Dendritic cell treated with granulocyte-macrophage colony-stimulating factor and Interleukin-4, amounts not matched to agents 40 ng/mL and 50 ng/mL, for 4 days (primary cell): Measurements from ENCODE around the gene PLXDC2.
A peak's percentile ranks its signal among the peaks of the same experiment; 100 is the strongest.

ENCODE experiments used
- H3K27ac Mint-ChIP-seq: one replicate; pipeline ENCODE4 v1.8.0; 2022; ENCODE audit warnings: mild to moderate bottlenecking, mixed read lengths
- H3K27me3 Mint-ChIP-seq: one replicate; pipeline ENCODE4 v1.8.0; 2022; ENCODE audit warnings: mild to moderate bottlenecking, mixed read lengths
- H3K36me3 Mint-ChIP-seq: one replicate; pipeline ENCODE4 v1.8.0; 2022; ENCODE audit warnings: low read depth, mixed read lengths
- H3K4me1 Mint-ChIP-seq: one replicate; pipeline ENCODE4 v1.8.0; 2022; ENCODE audit warnings: low read depth, mixed read lengths
- H3K4me3 Mint-ChIP-seq: one replicate; pipeline ENCODE4 v1.8.0; 2022; ENCODE audit warnings: mild to moderate bottlenecking, moderate library complexity, mixed read lengths
- H3K9me3 Mint-ChIP-seq: one replicate; pipeline ENCODE4 v1.8.0; 2022; ENCODE audit warnings: mixed read lengths
- intact Hi-C: fragments of 100-400 bp; cut with micrococcal nuclease; formaldehyde crosslinking; loops from one replicate; pipeline ENCODE4 v1.15.0; 2022

Gene PLXDC2

DNA sequence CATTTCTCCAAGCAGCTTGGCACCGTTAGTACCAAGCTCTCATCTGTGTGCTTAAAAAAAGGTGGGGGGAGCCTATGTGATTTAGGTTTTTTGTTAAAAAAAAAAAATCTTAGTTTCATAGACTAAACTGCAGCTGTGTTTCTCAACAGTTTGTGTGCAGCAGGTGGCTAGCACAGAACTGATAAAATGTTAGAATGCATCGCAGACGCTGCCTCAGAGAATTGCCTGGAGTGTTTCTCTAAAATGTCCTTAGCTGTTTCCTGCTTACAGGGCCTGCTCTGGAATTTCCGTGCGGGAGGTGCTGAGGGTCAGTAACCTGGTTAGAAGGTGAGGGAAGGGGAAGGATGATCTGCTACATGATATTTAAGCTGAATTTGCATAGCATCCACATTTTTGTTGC lies 268.9 kb downstream of the PLXDC2 start:
- Mint-ChIP-seq H3K4me3 (no peak overlapping the region), H3K9me3 (no peaks in the 10 kb centered on the region)

DNA sequence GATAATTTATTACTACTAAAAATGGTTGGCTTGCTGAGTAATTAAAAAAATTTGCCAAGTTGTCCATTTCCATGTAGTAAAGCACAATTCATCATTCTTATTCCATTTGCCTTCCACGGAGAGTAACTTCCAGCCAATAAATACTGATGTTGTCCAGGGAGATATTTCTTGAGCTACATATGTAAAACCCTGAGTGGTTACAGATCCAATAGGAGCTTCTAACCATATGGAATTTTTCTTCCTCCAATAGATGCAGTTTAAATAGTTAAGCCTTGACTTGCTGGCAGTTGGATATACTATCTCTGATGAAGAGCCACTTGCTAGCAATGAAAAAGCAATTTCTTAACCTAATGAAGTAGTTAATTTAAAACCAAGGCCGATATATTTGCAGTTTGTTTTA lies 271.1 kb downstream of the PLXDC2 start:
- Mint-ChIP-seq H3K4me1 (peaks cover 13% of the 10 kb centered on the region), H3K4me3 (no peak overlapping the region), H3K36me3 (peaks cover 28% of the 10 kb centered on the region), H3K27me3 (no peaks in the 10 kb centered on the region), H3K9me3 (peaks cover 12% of the 10 kb centered on the region), H3K27ac (no peak overlapping the region)
- intact Hi-C loops: no loop called here

More for the DNA sequence above, 268.9 kb downstream of the PLXDC2 start:
- no peaks in the 10 kb centered on the region for H3K27me3 Mint-ChIP-seq
- H3K27ac Mint-ChIP-seq: no peak overlapping the region
- H3K4me1 Mint-ChIP-seq: peaks cover 16% of the 10 kb centered on the region
- H3K36me3 Mint-ChIP-seq: peaks cover 24% of the 10 kb centered on the region
- intact Hi-C loops: no loop called here

DNA sequence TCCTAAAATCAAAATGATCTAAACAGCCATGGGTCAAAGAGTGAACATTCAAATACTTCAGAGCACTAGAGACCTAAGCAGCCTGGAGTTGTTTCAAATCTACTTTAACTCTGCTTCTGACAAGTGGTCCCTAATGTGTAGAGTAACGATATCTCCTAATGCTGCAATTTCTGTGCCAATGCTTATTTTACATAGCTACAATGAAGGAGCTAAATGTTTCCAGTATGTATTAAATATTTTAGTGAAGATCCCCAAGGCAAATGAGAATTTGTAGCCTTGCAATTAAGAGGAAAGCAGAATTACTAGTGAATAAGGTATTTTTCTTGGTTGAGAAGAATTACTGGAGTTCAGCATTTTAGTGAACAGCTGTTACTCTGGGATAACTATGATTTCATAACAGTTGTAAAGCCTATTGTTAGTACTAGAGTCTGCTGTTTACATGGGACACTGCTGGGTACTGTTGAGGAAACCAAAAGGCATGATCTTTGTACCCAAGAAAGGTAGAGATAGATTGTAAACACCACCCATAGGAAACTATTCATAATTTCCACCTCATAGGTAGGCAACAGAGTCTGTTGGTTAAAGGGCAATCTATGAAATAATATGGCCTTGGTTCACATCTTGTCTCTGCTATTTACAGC lies 271.9 kb downstream of the PLXDC2 start:
- peaks cover 34% of the 10 kb centered on the region for H3K36me3 Mint-ChIP-seq
- H3K27ac Mint-ChIP-seq: no peak overlapping the region
- peaks cover 13% of the 10 kb centered on the region for H3K4me1 Mint-ChIP-seq
- peaks cover 19% of the 10 kb centered on the region for H3K9me3 Mint-ChIP-seq
- intact Hi-C loops: no loop called here
- no peak overlapping the region for H3K4me3 Mint-ChIP-seq
- H3K27me3 Mint-ChIP-seq: no peaks in the 10 kb centered on the region

DNA sequence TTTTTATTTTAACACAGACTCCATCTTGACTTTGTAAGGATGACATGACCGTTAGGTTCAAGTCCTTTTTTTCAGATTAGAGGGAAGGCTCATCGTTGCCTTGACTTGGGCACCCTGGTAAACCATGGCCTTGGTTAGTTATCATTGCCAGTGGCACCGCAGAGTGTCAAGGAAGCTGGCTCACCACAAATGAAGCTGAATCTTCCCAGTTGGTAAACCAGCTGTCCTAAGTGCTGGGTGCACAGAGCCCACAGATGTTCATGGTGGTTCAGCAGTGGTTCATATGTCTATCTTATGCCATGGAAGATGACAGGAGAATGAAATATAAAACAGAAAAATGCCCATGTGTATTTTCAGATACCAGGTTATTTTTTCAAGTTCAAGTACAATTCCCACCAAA lies 273.6 kb downstream of the PLXDC2 start:
- H3K36me3 Mint-ChIP-seq: peaks cover 34% of the 10 kb centered on the region
- intact Hi-C loops: no loop called here
- peaks cover 19% of the 10 kb centered on the region for H3K9me3 Mint-ChIP-seq
- no peak overlapping the region for H3K4me3 Mint-ChIP-seq
- H3K27ac Mint-ChIP-seq: no peak overlapping the region
- H3K27me3 Mint-ChIP-seq: no peaks in the 10 kb centered on the region
- peaks cover 13% of the 10 kb centered on the region for H3K4me1 Mint-ChIP-seq

DNA sequence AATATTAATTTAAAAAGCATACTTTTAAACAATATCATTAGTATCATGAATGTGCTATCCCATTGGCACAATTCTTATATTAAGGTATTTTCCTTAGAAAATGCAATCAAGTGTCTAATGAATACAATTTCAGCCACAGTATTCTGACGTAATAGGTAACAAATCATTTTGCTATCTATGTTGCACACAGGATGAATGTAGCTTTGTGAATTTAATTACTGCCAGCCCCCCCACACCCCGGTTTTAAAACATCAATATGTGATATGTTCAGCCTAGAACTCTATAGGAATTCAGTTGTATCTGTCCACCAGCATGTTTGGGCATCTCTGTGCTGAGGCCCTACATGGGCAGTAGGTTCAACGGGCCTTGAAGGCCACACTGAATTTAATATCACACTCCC lies 274.6 kb downstream of the PLXDC2 start:
- intact Hi-C loops: no loop called here
- peaks cover 34% of the 10 kb centered on the region for H3K36me3 Mint-ChIP-seq
- H3K4me1 Mint-ChIP-seq: peaks cover 19% of the 10 kb centered on the region
- H3K27ac Mint-ChIP-seq: peak overlapping the region; percentile 3
- H3K27me3 Mint-ChIP-seq: no peaks in the 10 kb centered on the region
- H3K4me3 Mint-ChIP-seq: no peak overlapping the region
- H3K9me3 Mint-ChIP-seq: peaks cover 19% of the 10 kb centered on the region

DNA sequence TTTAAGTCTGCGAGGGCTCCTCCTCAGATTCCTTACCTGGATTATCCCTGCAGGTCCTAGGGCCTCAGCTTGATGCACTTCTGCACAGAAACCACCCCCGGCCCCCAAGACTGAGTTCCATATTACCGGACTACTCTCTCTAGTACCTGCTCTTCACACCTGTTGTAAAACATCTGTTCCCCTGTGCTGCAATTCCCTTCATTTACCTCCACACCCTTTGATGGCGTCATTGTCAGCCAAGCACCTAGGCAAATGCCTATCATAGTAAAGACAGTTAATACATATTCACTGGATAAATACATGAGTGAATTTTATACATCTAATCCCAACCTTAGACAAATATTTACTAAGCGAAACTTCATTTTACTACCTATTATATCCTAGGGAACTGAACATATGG lies 275.5 kb downstream of the PLXDC2 start:
- no peaks in the 10 kb centered on the region for H3K27me3 Mint-ChIP-seq
- intact Hi-C loops: no loop called here
- H3K27ac Mint-ChIP-seq: no peak overlapping the region
- no peak overlapping the region for H3K4me3 Mint-ChIP-seq
- peaks cover 19% of the 10 kb centered on the region for H3K9me3 Mint-ChIP-seq
- H3K36me3 Mint-ChIP-seq: peaks cover 29% of the 10 kb centered on the region
- H3K4me1 Mint-ChIP-seq: peaks cover 19% of the 10 kb centered on the region

DNA sequence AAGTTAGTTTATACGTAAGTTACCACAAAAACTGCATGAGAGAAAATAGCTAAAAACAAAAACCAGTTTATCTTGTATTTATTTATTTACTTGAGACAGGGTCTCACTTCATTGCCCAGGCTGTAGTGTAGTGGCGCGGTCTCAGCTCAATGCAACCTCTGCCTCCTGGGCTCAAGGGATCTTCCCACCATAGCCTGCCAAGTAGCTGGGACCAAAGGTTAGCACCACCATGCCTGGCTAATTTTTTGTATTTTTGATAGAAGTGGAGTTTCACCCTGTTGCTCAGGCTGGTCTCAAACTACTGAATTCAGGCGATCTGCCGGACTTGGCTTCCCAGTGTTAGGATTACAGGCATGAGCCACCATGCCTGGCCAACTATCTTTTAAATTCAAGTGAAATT lies 277.4 kb downstream of the PLXDC2 start:
- intact Hi-C loops: no loop called here
- no peak overlapping the region for H3K27ac Mint-ChIP-seq
- H3K9me3 Mint-ChIP-seq: peaks cover 19% of the 10 kb centered on the region
- H3K4me1 Mint-ChIP-seq: peaks cover 25% of the 10 kb centered on the region
- H3K36me3 Mint-ChIP-seq: peaks cover 34% of the 10 kb centered on the region
- H3K27me3 Mint-ChIP-seq: no peaks in the 10 kb centered on the region
- H3K4me3 Mint-ChIP-seq: no peak overlapping the region

DNA sequence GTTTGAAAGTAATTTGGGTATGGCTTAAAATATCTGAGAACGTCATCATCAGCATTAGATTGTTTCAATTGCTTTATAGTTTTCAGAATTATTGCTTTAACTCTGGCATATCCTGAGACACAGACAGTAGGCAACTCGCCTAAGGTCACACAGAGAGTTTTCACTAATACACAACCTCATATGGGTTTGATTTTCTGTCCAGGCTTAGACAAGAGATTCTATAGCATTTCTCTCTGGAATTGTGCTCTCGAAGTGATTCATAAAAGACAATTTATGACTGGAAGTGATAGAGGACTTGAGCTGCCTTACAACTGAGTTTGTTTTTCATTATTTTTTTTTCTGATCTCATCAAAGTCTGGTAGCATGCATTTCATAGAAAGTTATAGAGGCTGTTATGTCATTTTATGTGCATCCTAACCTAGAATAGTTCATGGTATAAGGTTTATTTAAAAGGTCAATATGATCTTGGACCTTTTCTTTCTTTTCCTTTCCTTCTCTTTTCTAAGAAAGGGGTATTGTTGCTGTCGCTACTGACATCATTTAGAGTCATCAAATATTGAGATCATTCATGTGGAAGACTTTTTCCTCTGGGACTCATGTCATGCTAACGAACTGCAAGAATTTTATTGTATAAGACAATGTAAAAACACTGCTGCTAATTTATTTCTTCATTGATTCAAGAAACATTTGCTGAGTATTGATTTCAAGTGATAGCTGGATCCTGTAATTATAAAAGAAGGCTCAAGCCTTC lies 278.2 kb downstream of the PLXDC2 start:
- Mint-ChIP-seq H3K27me3 (no peaks in the 10 kb centered on the region), H3K4me1 (peaks cover 21% of the 10 kb centered on the region), H3K36me3 (peaks cover 29% of the 10 kb centered on the region), H3K9me3 (peaks cover 19% of the 10 kb centered on the region), H3K4me3 (no peak overlapping the region), H3K27ac (no peak overlapping the region)
- intact Hi-C loops: no loop called here

DNA sequence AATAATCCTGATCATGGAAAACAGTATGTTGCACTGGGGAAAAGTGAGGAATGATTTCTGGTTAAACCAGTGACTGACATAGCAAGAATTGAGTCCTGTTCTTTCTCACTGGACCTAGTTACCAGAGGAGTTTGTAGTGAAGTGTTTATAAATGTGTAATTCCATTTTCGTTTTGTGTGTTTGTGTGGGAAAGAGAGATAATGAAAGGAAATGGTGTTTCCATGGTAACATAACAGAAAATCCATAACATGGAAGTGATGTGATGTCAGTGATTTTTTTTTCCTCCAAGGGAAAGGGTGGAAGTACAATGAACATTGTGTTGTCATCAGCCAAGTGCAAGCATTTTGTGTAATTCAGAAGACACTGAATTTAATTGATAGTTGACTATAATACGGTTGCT lies 283.9 kb downstream of the PLXDC2 start:
- no peaks in the 10 kb centered on the region for H3K9me3 Mint-ChIP-seq
- H3K27ac Mint-ChIP-seq: no peak overlapping the region
- peaks cover 19% of the 10 kb centered on the region for H3K36me3 Mint-ChIP-seq
- H3K4me3 Mint-ChIP-seq: no peak overlapping the region
- intact Hi-C loops: loop anchor here (10.0 kb wide), 1 partner anchor 55 kb away; no protein-coding TSS in a partner anchor
- H3K4me1 Mint-ChIP-seq: peaks cover 22% of the 10 kb centered on the region
- H3K27me3 Mint-ChIP-seq: no peaks in the 10 kb centered on the region

DNA sequence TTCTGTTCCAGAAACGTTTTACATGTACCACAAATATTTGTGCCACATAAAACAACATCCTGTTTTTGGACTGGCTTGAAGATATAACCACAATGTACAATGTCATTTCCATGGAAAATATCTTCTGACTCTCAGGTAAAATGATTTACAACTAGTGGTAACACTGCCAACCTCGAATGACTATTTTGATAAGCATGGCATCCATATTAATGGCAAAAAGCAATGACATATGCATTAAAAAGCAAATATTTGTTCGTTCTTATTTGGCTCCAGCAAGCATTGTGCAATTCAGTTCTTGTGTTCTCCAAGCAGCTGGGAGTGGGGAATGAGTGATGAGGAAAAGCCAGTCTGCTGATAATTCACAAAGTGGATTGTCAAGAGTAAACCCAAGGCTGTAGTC lies 289.0 kb downstream of the PLXDC2 start:
- Mint-ChIP-seq H3K4me1 (peaks cover 11% of the 10 kb centered on the region), H3K27ac (no peak overlapping the region), H3K9me3 (no peaks in the 10 kb centered on the region), H3K27me3 (no peaks in the 10 kb centered on the region), H3K4me3 (no peak overlapping the region), H3K36me3 (peaks cover 19% of the 10 kb centered on the region)
- intact Hi-C loops: loop anchor here (10.0 kb wide), 1 partner anchor 50 kb away; no protein-coding TSS in a partner anchor

DNA sequence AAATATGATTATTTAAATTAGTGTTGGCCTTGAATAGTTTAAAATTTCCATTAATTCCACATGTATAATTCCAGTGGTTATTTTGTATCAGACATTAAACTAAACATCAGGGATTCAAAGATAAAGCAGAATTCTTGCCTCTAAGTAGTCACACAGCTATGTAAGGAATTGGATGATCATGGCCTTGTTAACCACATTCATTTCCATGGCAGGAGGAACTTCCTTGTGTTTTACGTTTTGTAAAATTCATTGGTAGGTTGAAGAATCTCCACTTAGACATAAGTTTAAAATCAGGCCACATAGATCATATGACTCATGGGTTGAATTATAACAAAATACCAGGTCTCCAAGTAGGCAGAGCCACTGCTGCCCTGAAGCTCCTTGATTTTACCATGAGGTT lies 289.7 kb downstream of the PLXDC2 start:
- intact Hi-C loops: loop anchor here (10.0 kb wide), 1 partner anchor 49 kb away; no protein-coding TSS in a partner anchor
- Mint-ChIP-seq H3K36me3 (peaks cover 19% of the 10 kb centered on the region), H3K27me3 (no peaks in the 10 kb centered on the region), H3K27ac (no peak overlapping the region), H3K4me3 (no peak overlapping the region), H3K9me3 (no peaks in the 10 kb centered on the region), H3K4me1 (peaks cover 10% of the 10 kb centered on the region)

DNA sequence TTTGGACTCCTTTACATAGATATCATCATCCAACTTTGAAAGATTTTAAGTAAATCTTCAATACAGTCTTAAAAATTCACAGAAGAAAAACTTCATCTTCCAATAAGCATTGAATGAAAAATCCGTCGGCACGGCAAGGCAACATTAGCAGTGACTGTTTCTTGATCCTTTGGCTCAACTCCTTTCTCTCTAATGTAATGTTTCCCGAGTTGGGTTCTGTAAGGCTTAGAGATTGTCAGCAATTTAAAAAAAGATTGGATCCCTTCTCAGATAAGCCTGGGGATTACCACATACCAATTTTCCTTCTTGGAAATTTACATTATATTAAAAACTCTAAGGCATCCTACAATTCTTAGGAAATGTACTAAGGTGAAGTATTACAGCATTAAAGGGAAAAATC lies 291.8 kb downstream of the PLXDC2 start:
- intact Hi-C loops: loop anchor here (10.0 kb wide), 1 partner anchor 47 kb away; no protein-coding TSS in a partner anchor
- H3K4me1 Mint-ChIP-seq: peaks cover 10% of the 10 kb centered on the region
- H3K36me3 Mint-ChIP-seq: peaks cover 30% of the 10 kb centered on the region
- no peak overlapping the region for H3K27ac Mint-ChIP-seq
- no peaks in the 10 kb centered on the region for H3K27me3 Mint-ChIP-seq
- no peak overlapping the region for H3K4me3 Mint-ChIP-seq
- no peaks in the 10 kb centered on the region for H3K9me3 Mint-ChIP-seq

DNA sequence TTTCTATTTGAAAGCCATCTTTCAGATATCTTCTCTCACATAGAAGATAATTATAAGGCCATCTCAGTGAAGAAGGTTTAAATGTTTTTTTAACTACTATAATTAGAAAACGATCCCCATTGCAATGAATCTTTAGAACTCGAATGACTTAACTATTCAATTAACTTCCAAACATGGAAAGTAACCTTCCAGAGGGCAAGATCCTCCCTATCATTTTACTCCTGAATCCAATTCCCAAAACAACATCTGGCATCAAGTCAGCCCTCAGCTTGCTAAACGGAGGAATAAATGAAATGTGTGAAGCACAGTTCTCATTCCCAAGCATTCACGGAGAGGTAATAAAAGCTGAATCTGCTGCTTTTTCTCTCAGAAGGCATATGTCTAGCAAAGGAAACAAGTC lies 293.4 kb downstream of the PLXDC2 start:
- H3K27me3 Mint-ChIP-seq: no peaks in the 10 kb centered on the region
- H3K36me3 Mint-ChIP-seq: peaks cover 33% of the 10 kb centered on the region
- peaks cover 5% of the 10 kb centered on the region for H3K4me1 Mint-ChIP-seq

More for the DNA sequence above, 293.4 kb downstream of the PLXDC2 start:
- Mint-ChIP-seq H3K27ac (no peak overlapping the region), H3K9me3 (no peaks in the 10 kb centered on the region), H3K4me3 (no peak overlapping the region)
- intact Hi-C loops: loop anchor here (10.0 kb wide), 1 partner anchor 45 kb away; no protein-coding TSS in a partner anchor
